Nephron (organoid): ENCODE data around the gene RPTOR.

Source experiments
- H3K27ac Mint-ChIP-seq, 3 experiments: 2 replicates each; pipeline ENCODE4 v1.8.0; 2020; ENCODE audit warnings: mixed read lengths in 3 of 3, mild to moderate bottlenecking in 2 of 3, moderate library complexity in 1 of 3
- H3K27me3 Mint-ChIP-seq: 2 replicates; pipeline ENCODE4 v1.8.0; 2021; ENCODE audit warnings: low read depth, mild to moderate bottlenecking, moderate library complexity, mixed read lengths
- H3K36me3 Mint-ChIP-seq: 2 replicates; pipeline ENCODE4 v1.8.0; 2020; ENCODE audit warnings: low read depth, mixed read lengths
- H3K4me1 Mint-ChIP-seq: 2 replicates; pipeline ENCODE4 v1.8.0; 2020; ENCODE audit warnings: mixed read lengths
- H3K4me3 Mint-ChIP-seq, 3 experiments: 2 replicates each; pipeline ENCODE4 v1.8.0; 2020; ENCODE audit warnings: mild to moderate bottlenecking in 3 of 3, mixed read lengths in 3 of 3, moderate library complexity in 2 of 3
- H3K9me3 Mint-ChIP-seq: 2 replicates; pipeline ENCODE4 v1.8.0; 2020; ENCODE audit warnings: mixed read lengths
- TF ChIP-seq, protein P1 (sequence below), 3 experiments: fragments of 200-600 bp; sonication (generic); IDR thresholded peaks; one replicate each; pipeline ENCODE4 v1.5.0; 2021; ENCODE audit warnings: antibody characterized with exemption in 3 of 3; ENCODE audit not compliant: unreplicated experiment in 3 of 3

The RPTOR gene

DNA sequence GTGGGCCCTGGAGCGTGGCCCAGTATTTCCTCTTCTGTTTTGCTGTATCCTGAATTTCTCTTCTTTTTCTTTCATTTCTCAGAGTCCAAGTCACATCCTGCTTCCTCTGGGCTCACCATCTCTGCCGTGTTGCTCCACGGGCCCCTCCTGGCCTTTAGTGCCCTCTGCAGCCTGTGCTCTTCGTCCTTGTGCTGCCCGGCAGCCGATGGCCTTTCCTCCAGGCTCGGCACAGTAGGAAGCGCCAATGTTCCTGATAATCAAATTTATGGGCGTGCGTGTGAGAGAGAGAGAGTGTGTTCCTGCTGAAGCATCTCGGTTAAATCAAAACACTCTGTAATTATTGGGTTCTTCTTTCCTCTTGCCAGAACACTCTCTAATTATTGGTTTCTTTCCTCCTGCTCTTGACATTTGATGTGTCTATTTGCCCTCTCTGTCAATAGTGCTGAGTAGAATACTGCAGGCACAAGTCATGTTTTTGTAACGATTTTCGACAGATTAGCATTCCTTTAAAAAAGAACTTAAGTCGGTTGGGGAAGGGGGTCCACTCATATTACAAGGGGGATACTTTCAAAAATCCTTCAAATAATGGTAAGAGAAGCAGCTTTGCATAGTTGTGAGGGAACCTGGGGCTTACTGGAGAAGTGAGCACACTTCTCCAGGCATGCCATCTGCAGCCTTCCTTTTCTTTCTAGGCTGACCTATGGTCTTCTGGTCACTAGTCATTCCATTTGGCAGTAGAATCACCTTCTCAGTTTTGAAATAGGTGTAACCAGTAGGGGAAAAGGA, 126.6 kb downstream of the RPTOR start:
- Mint-ChIP-seq H3K4me3 (peak overlapping the region in 1 of 3 experiments; percentile 5), H3K4me1 (peaks cover 48% of the 10 kb centered on the region), H3K27me3 (no peaks in the 10 kb centered on the region), H3K36me3 (peaks cover 13% of the 10 kb centered on the region), H3K9me3 (no peaks in the 10 kb centered on the region), H3K27ac (peak overlapping the region; percentile 0 to 70 (median 47))
- TF ChIP-seq, protein P1, sequence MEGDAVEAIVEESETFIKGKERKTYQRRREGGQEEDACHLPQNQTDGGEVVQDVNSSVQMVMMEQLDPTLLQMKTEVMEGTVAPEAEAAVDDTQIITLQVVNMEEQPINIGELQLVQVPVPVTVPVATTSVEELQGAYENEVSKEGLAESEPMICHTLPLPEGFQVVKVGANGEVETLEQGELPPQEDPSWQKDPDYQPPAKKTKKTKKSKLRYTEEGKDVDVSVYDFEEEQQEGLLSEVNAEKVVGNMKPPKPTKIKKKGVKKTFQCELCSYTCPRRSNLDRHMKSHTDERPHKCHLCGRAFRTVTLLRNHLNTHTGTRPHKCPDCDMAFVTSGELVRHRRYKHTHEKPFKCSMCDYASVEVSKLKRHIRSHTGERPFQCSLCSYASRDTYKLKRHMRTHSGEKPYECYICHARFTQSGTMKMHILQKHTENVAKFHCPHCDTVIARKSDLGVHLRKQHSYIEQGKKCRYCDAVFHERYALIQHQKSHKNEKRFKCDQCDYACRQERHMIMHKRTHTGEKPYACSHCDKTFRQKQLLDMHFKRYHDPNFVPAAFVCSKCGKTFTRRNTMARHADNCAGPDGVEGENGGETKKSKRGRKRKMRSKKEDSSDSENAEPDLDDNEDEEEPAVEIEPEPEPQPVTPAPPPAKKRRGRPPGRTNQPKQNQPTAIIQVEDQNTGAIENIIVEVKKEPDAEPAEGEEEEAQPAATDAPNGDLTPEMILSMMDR (IDR thresholded peaks at IDR 0.05; ENCODE audit: unreplicated experiment in 3 of 3) = no peak

GRCh38 chr17:80671825-80672110, 127.1 kb downstream of the RPTOR start:
- Mint-ChIP-seq H3K27me3 (no peaks in the 10 kb centered on the region), H3K4me3 (no peak overlapping the region), H3K36me3 (peaks cover 13% of the 10 kb centered on the region), H3K27ac (peak overlapping the region; percentile 0 to 70 (median 47)), H3K4me1 (peaks cover 50% of the 10 kb centered on the region), H3K9me3 (no peaks in the 10 kb centered on the region)
- TF ChIP-seq, protein P1 (IDR thresholded peaks at IDR 0.05; ENCODE audit: unreplicated experiment in 3 of 3) = no peak

GRCh38 chr17:80673152-80673920, 128.7 kb downstream of the RPTOR start:
- TF ChIP-seq, protein P1 (IDR thresholded peaks at IDR 0.05; ENCODE audit: unreplicated experiment in 3 of 3) = no peak
- Mint-ChIP-seq H3K27me3 (no peaks in the 10 kb centered on the region), H3K27ac (peak overlapping the region in 2 of 3 experiments; percentile 10 to 23), H3K36me3 (peaks cover 13% of the 10 kb centered on the region), H3K4me1 (peaks cover 56% of the 10 kb centered on the region), H3K4me3 (no peak overlapping the region), H3K9me3 (no peaks in the 10 kb centered on the region)

DNA sequence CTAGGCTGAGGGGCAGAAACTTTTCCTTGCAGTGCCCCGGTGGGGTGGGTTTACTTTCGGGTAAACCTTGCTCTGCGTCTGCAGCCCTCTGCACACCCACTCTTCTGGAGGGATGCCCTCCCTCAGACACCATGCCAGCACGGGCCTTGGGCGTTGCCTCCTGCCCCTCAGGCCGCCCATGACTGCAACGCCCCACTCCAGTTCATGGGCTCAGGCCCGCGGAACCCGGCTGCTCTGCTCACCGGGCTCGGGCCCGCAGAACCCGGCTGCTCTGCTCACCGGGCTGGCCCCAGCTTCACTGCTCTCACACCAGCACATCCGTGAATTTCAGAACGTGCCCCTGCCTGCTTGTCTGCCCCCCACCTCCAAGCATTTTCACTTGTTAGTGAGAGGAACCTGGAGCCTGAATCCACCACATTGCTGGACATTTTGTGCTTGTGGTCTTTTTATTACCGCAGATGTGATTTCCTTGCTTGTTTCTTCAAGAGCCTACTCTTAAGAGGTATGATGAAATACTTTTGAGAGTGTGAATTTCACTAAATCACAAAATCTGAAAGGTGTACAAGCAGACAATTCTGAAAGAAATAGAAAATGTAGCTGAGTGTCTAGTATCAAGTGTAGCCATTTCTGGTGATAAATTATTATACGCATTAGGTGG, 130.9 kb downstream of the RPTOR start:
- Mint-ChIP-seq H3K4me1 (peaks cover 55% of the 10 kb centered on the region), H3K9me3 (no peaks in the 10 kb centered on the region), H3K27me3 (no peaks in the 10 kb centered on the region), H3K4me3 (no peak overlapping the region), H3K36me3 (peaks cover 13% of the 10 kb centered on the region), H3K27ac (peak overlapping the region; percentile 5 to 32 (median 23))
- TF ChIP-seq, protein P1 (IDR thresholded peaks at IDR 0.05; ENCODE audit: unreplicated experiment in 3 of 3) = no peak

GRCh38 chr17:80676096-80676466, 131.4 kb downstream of the RPTOR start:
- Mint-ChIP-seq H3K36me3 (peaks cover 8% of the 10 kb centered on the region), H3K9me3 (no peaks in the 10 kb centered on the region), H3K4me3 (no peak overlapping the region), H3K27ac (peak overlapping the region; percentile 5 to 32 (median 23)), H3K4me1 (peaks cover 50% of the 10 kb centered on the region), H3K27me3 (no peaks in the 10 kb centered on the region)
- TF ChIP-seq, protein P1 (IDR thresholded peaks at IDR 0.05; ENCODE audit: unreplicated experiment in 3 of 3) = no peak
